Activated naive CD4-positive, alpha-beta T cell treated with anti-CD3 and anti-CD28 coated beads, Interleukin-2, amount 10 ng/mL, durations not matched to agents 7 days and 5 days (primary cell): ENCODE measurements around the gene MYOF.
"Not testable (repeated sequence)": the region's sequence is repeated elsewhere in the genome, so short reads cannot be mapped to it uniquely, and the experiment has no call there.

Experiments used
- CTCF ChIA-PET: fragments of 350-600 bp; sonication (Branson Sonifier 250); formaldehyde crosslinking; loops from one replicate; lab custom pipeline; 2021; ENCODE audit warnings: antibody characterized with exemption; lab: Charles Lee
- DNase-seq: peaks from one replicate; pipeline ENCODE4 v3.0.0-alpha.2; 2020
- H3K27ac Mint-ChIP-seq: one replicate; pipeline ENCODE4 v1.8.0; 2021; ENCODE audit warnings: mild to moderate bottlenecking, moderate library complexity, mixed read lengths
- H3K27me3 Mint-ChIP-seq: one replicate; pipeline ENCODE4 v1.8.0; 2021; ENCODE audit warnings: mild to moderate bottlenecking, mixed read lengths
- H3K36me3 Mint-ChIP-seq: one replicate; pipeline ENCODE4 v1.8.0; 2021; ENCODE audit warnings: mixed read lengths
- H3K4me1 Mint-ChIP-seq: one replicate; pipeline ENCODE4 v1.8.0; 2021; ENCODE audit warnings: mixed read lengths
- H3K4me3 Mint-ChIP-seq: one replicate; pipeline ENCODE4 v1.8.0; 2021; ENCODE audit warnings: mild to moderate bottlenecking, moderate library complexity, mixed read lengths
- H3K9me3 Mint-ChIP-seq: one replicate; pipeline ENCODE4 v1.8.0; 2021; ENCODE audit warnings: mixed read lengths

Gene MYOF

DNA sequence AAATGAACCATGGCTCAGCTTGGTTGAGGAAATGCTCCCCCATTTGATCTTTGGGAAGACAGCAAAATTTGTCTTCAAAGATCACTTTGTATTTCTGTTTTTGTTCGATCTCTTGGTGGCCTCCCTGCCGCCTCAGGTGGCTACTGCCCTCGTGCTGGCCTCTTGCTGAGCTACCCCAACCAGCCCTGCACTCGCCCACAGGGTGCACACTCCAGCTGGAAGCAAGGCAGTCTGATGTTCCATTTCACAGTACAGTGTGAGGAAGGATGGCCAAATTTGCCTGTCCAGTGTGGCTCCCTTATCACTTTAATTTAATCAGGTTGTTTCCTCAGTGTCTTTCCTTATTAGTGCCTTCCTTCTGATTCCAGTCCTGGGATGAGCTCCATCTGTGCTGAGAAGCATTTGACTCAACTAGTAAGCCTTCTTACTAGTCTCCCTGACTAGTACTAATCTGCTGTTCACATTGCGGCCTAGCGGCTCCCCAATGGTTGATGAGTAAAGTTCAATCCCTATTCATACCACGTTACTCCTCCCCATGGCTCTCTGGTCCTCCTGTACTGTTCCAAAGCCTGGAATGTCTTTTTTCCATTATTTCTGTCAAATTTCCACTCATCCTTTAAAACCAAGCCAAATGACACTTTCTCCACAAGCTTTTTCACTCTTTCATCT, 8.2 kb downstream of the MYOF start:
- CTCF ChIA-PET: interaction anchor here (1.2 to 6.3 kb wide), 4 partner anchors 8 to 97 kb away, joined by 3 to 42 read pairs (median 4); partner anchors contain the start of gene MYOF
- Mint-ChIP-seq H3K9me3 (no peaks in the 10 kb centered on the region), H3K27ac (no peak overlapping the region), H3K4me1 (no peaks in the 10 kb centered on the region), H3K36me3 (no peaks in the 10 kb centered on the region), H3K27me3 (no peaks in the 10 kb centered on the region), H3K4me3 (no peak overlapping the region)
- DNase-seq: no peak

DNA sequence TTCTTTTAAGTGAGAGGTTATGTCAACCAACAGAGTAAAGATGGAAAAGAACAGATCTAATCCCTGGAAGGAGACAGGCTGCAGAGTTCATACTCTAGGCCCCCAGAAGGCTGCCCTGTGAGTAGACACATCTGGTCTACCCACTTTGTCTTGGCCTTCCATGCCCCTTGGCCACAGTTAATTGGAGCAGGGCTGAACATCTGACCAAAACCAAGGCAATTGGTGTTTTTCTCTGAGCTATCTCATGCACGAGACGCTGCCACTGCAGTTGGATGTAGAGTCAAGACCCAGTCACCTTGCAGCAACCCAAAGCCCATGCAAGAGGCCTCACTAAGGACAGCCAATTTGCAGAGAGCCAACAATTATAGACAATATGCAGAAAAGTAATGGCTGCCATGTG, 9.0 kb downstream of the MYOF start:
- CTCF ChIA-PET: interaction anchor here (1.2 to 6.3 kb wide), 4 partner anchors 9 to 97 kb away, joined by 3 to 42 read pairs (median 4); partner anchors contain the start of gene MYOF
- Mint-ChIP-seq H3K9me3 (no peaks in the 10 kb centered on the region), H3K36me3 (no peaks in the 10 kb centered on the region), H3K4me3 (no peak overlapping the region), H3K27ac (no peak overlapping the region), H3K4me1 (no peaks in the 10 kb centered on the region), H3K27me3 (no peaks in the 10 kb centered on the region)
- no peak for DNase-seq

DNA sequence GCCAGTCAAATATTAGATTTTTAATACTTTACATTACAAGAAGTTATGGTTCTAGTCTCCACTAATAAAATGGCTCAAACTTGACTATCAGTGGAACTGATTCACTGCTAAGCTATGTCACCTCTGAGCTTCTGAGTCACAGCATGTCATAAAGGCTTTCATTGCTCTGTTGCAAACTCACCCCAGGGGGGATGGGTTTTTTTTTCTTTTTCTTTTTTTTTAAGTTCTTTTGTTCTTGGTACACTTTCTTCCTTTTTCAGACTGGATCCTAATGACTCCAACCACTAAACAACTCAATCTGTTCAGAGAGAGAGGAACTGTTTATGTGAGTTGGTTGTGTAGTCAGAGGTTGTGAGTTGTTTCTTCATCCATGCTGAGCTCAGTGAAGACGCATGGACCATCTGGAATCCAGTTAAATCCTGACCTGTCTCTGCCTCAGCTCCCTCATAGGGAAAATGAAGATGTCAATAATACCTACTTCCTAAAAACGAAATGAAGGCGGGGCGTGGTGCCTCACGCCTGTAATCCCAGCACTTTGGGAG, 11.0 kb downstream of the MYOF start:
- Mint-ChIP-seq H3K27me3 (no peaks in the 10 kb centered on the region), H3K27ac (no peak overlapping the region), H3K4me1 (no peaks in the 10 kb centered on the region), H3K4me3 (no peak overlapping the region), H3K9me3 (no peaks in the 10 kb centered on the region), H3K36me3 (no peaks in the 10 kb centered on the region)
- CTCF ChIA-PET: interaction anchor here (1.0 to 6.3 kb wide), 3 partner anchors 8 to 95 kb away, joined by 3 to 42 read pairs (median 13); partner anchors contain the start of gene MYOF
- no peak for DNase-seq

DNA sequence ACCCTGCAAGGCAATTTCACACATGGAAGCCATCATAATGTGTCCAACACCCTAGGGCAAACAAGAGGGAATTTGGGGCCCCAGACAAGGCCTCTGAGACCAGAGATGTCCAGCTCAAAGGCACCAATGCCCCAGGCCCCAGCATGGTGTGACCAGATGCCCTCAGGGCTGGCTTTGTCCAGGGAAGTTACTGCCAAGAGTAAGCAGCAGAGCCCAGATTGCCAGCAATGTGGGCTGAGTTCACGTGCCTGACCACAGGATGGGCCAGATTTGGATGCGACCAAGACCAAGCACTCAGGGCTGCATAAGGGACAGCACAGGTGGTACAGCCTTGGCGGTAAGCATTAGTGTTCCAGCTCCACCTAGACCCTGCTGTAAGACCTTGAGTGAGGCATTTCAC, 12.7 kb downstream of the MYOF start:
- CTCF ChIA-PET: interaction anchor here (0.7 to 2.0 kb wide), 3 partner anchors 13 to 94 kb away, joined by 3 to 9 read pairs (median 4); partner anchors contain the start of gene MYOF
- no peak for DNase-seq
- Mint-ChIP-seq H3K27ac (no peak overlapping the region), H3K36me3 (no peaks in the 10 kb centered on the region), H3K4me3 (no peak overlapping the region), H3K9me3 (no peaks in the 10 kb centered on the region), H3K27me3 (no peaks in the 10 kb centered on the region), H3K4me1 (no peaks in the 10 kb centered on the region)

DNA sequence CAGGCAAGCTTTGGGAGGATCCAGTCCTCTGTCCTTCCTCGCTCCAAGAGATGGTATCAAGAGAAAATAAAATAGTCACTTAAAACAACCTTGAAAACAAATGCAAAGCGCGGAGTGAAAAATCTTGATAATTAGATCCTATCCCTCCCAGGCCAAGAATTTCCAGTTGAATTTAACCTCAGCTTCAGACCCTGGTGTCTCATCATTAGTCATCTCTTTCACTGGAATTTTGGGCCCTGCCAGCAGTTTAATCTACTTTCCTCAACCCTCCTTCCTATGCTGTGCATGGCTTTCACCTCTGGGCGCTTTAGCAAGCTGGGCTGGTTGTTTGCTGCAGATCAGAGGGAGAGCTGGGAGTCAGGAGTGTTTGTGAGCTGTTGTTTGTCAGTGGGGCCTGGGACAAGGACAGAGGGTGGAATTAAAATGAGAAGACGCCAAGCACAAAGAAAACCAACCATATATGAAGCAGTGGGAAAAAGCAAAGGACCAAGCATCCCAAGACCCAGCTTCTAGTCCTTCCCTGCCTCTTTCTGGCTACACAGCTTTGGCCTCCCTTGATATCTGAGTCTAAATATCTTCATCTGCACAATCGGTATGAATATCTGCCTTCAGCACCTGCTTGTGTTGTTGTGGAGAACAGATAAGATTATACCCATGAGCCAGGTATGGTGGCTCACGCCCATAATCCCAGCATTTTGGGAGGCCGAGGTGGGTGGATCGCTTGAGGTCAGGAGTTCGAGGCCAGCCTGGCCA, 13.5 kb downstream of the MYOF start:
- DNase-seq: no peak
- H3K9me3 Mint-ChIP-seq: no peaks in the 10 kb centered on the region
- CTCF ChIA-PET: interaction anchor here (1.0 to 2.0 kb wide), 4 partner anchors 13 to 93 kb away, joined by 3 to 9 read pairs (median 4); partner anchors contain the start of gene MYOF
- H3K4me3 Mint-ChIP-seq: no peak overlapping the region
- H3K4me1 Mint-ChIP-seq: no peaks in the 10 kb centered on the region
- no peaks in the 10 kb centered on the region for H3K27me3 Mint-ChIP-seq
- no peaks in the 10 kb centered on the region for H3K36me3 Mint-ChIP-seq
- no peak overlapping the region for H3K27ac Mint-ChIP-seq

DNA sequence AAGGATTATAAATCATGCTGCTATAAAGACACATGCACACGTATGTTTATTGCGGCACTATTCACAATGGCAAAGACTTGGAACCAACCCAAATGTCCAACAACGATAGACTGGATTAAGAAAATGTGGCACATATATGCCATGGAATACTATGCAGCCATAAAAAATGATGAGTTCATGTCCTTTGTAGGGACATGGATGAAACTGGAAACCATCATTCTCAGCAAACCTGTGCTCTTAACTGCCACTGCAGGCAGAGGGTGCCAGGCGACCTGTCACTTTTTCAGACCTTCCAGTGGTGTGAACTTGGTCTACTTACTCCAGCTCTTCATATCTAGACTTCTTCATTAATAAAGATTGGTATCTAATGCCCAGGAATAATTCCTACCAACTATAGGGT, 14.5 kb downstream of the MYOF start:
- H3K4me1 Mint-ChIP-seq, H3K27me3 Mint-ChIP-seq, H3K9me3 Mint-ChIP-seq, DNase-seq, H3K27ac Mint-ChIP-seq, H3K4me3 Mint-ChIP-seq, H3K36me3 Mint-ChIP-seq: not testable (repeated sequence)
- CTCF ChIA-PET: interaction anchor here (1.1 to 2.0 kb wide), 3 partner anchors 14 to 92 kb away, joined by 3 to 9 read pairs (median 5); partner anchors contain the start of gene MYOF

DNA sequence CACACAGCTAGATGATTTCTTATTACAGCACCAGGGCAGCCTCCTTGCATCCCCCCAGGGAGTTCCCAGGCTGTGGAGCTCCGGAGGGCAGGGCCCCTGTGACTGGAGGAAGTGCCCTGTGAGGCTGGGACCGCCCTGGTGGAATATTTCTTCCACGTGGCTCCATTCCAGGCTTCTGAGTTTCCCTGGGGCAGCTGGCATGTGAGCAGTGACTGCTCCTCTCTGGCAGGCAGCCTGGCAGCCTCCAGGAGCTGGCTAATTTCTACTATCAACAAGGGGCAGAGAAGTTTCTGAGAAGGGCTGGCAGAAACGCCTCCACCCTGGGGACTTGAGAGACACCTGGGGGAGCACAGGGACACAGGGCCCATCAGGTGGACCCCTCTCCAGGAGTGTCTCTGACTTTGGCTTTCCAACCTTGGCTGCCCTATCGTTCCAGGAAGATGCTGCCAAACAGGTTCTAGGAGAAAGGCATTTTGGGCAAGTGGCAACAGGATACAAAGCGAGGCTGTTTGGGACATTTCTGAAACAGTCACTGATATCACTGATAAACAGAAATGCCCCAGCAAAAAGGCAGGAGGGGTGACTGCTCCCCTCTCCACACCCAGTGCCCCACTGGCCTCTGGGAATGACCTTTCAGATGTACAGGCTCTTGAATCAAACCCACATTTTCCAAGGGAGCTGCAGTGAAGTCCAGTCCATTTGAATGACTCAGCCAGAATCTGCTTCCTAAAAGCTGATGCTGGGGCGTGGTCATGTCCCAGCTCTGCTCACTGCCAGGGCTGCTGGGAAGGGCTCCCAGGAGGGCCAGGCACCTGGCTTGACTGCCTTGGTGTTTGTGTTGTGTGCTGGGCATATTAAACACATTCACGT, 16.1 kb downstream of the MYOF start:
- H3K27ac Mint-ChIP-seq: no peak overlapping the region
- no peaks in the 10 kb centered on the region for H3K9me3 Mint-ChIP-seq
- no peak overlapping the region for H3K4me3 Mint-ChIP-seq
- H3K27me3 Mint-ChIP-seq: no peaks in the 10 kb centered on the region
- peaks cover 13% of the 10 kb centered on the region for H3K4me1 Mint-ChIP-seq
- CTCF ChIA-PET: no interaction called here
- DNase-seq: no peak
- H3K36me3 Mint-ChIP-seq: no peaks in the 10 kb centered on the region

DNA sequence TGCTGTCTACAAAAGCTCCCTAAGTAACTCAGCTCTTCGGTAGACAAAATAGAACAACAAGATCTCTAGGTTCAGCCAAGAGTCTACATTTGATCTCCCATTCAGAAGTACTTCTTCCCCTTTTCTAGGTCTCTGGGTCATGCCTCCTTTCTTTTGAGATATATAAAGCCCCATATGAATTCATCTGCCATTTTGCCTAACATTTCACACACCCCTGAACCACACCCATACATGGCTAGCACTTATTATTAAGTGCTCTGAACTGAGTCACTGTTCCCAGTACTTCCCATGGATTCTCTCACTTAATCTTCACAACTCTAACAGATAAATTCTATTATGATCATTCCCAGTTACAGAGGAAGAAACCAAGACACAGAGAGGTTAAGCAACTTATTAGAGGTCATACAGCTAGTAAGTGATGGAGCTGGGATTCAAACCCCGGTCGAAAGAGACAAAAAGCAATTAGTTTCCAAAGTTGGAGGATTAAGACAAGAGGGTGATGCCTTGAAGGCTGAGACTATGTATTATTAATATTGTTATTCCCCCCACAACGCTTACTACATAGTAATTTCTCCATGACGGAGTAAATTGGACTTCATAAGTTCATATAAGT, 17.3 kb downstream of the MYOF start:
- no peak for DNase-seq
- Mint-ChIP-seq H3K36me3 (no peaks in the 10 kb centered on the region), H3K4me1 (peaks cover 13% of the 10 kb centered on the region), H3K4me3 (no peak overlapping the region), H3K27me3 (no peaks in the 10 kb centered on the region), H3K27ac (no peak overlapping the region), H3K9me3 (no peaks in the 10 kb centered on the region)
- CTCF ChIA-PET: interaction anchor here (0.8 to 1.2 kb wide), 3 partner anchors 9 to 89 kb away, joined by 3 to 7 read pairs (median 5); partner anchors contain the start of gene MYOF

DNA sequence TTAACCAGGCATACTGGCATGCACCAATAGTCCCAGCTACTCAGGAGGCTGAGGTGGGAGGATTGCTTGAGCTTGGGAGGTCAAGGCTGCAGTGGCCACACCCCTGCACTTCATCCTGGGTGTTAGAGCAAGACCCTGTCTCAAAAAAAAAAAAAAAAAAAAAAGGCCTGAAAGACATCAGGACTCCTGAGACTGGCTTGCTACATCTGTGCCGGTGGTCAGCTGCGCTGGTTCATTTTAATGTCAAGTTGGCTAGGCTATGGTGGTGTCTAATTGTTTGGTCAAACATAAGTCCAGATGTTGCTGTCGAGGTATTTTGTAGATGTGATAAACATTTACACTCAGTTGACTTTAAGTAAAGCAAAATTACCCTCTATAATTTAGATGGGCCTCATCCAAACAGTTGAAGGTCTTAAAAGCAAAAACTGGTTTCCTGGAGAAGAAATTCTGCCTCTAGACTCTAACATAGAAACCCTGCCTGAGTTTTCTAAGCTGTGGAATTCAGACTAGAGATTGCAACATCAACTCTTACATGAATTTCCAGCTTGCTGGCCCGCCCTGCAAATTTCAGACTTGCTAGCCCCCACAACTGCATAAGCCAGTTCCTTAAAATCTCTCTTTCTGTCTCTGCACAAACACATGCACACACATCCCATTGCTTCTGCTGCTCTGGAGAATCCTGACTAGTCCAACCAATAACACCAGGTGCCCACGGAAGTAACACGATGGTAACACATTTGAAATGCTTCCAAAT, 18.2 kb downstream of the MYOF start:
- DNase-seq: no peak
- Mint-ChIP-seq H3K27ac (no peak overlapping the region), H3K36me3 (no peaks in the 10 kb centered on the region), H3K9me3 (no peaks in the 10 kb centered on the region), H3K4me1 (peaks cover 13% of the 10 kb centered on the region), H3K4me3 (no peak overlapping the region), H3K27me3 (no peaks in the 10 kb centered on the region)
- CTCF ChIA-PET: interaction anchor here (1.0 to 1.9 kb wide), 4 partner anchors 10 to 87 kb away, joined by 3 to 12 read pairs (median 6); partner anchors contain the start of gene MYOF

DNA sequence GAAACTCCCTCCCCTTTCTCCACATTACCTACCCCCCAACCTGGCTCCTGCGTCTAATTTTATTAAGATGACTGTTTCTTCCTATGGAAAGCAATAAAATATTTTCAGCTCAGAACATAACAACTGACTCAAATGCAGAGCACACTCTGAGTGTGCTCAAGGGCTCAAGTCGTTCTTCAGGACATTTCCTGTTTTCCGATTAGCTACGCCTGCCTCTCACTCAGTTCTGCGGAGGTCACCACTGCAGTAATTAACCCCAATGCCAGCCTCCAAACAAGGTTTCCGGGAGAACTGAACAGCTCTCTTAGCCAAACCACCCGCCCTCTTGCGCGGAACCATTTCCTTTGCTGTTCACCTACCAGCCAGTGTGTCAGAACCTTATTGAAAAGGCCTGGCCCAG, 19.3 kb downstream of the MYOF start:
- CTCF ChIA-PET: interaction anchor here (0.9 to 1.9 kb wide), 6 partner anchors 8 to 109 kb away, joined by 3 to 12 read pairs (median 3); partner anchors contain the start of gene MYOF
- Mint-ChIP-seq H3K9me3 (no peaks in the 10 kb centered on the region), H3K27me3 (no peaks in the 10 kb centered on the region), H3K4me3 (no peak overlapping the region), H3K36me3 (no peaks in the 10 kb centered on the region), H3K27ac (peak overlapping the region; percentile 15), H3K4me1 (peaks cover 13% of the 10 kb centered on the region)
- DNase-seq: no peak

DNA sequence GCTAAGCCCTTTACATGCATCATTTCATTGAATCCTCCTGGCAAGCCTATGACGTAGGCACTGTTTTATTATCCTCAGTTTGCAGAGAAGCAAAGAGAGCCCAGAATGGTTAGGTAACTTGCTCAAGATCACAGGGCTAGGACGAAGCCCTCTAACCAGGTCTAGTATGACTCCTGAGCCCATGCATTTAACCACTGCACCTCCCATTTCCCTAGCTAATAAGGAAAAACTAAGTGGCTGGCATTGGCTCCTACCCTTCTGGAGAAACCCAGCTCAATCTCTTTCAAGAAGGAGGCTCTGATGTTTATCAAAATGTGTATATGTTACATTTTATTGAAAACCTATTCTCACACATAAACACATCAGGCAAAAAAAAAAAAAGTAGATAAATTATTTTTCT, 19.8 kb downstream of the MYOF start:
- Mint-ChIP-seq H3K9me3 (no peaks in the 10 kb centered on the region), H3K4me3 (no peak overlapping the region), H3K27me3 (no peaks in the 10 kb centered on the region), H3K27ac (no peak overlapping the region), H3K4me1 (peaks cover 13% of the 10 kb centered on the region), H3K36me3 (no peaks in the 10 kb centered on the region)
- CTCF ChIA-PET: interaction anchor here (0.9 to 1.9 kb wide), 8 partner anchors 9 to 108 kb away, joined by 3 to 12 read pairs (median 4); partner anchors contain the start of gene MYOF
- DNase-seq: no peak

DNA sequence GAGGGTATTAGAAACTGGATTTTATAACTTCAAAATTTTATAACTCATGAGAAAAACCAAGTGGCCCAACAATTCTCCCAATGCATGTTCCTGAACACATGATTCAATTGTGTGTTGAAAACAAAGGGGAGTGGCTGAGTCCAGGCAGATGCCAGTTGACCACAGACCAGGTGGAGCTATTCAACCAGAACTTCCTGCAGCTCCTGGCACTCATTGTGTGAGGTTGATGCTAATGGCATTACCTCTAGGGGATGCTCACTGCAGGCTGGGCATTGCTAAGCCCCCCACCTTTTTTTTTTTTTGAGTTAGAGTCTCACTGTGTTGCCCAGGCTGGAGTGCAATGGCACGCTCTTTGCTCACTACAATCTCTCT, 20.3 kb downstream of the MYOF start:
- Mint-ChIP-seq H3K9me3 (no peaks in the 10 kb centered on the region), H3K36me3 (no peaks in the 10 kb centered on the region), H3K4me1 (peaks cover 13% of the 10 kb centered on the region), H3K27me3 (no peaks in the 10 kb centered on the region), H3K27ac (no peak overlapping the region), H3K4me3 (no peak overlapping the region)
- CTCF ChIA-PET: interaction anchor here (0.7 to 1.6 kb wide), 5 partner anchors 17 to 86 kb away, joined by 3 to 4 read pairs (median 4); no protein-coding TSS in a partner anchor
- no peak for DNase-seq
